Activated T-helper 1 cell treated with Interleukin-2 at 50 U/mL for 16 hours (primary cell): ENCODE results near the gene BNC2.

Experiments
- DNase-seq: peaks from one replicate; pipeline ENCODE4 v3.0.0-alpha.2; 2020; ENCODE audit warnings: low read depth

BNC2 gene

DNA sequence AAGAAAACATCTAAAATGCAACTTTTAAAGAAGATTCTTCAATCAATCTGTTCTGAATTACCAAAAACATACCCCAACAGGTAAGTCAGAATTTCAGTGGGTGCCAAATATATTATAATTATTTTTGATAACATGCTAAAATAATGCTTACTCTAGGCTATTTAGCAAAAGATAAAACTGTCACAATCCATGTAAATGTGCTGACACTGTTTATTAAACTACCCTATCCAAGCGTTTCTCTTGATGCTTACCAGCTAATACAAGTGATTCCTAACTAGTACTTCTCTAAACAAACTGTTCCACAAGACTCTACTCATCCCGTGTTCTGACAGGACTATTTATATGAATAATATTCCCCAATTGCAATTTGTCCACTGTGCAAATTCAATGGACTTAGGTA lies 236.7 kb downstream of the BNC2 start:
- no peak for DNase-seq

DNA sequence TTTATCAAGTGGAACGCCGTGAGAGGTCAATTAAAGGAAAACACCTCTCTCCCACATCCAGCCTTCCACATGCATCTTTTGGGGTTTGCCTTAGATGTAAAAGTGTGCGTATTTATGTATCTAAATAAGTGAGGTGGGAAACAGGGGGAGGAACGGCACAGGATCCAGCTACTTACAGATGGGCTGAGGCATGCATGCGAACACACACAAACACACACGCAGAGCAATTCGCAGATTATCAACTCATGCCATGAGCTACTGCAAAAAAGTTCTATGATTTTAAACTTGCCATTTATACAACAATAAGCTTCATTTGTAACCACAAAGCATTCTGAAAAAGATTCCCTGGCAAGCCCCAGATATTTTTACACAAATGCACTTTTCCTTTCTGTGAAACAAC lies 242.1 kb downstream of the BNC2 start:
- no peak for DNase-seq

DNA sequence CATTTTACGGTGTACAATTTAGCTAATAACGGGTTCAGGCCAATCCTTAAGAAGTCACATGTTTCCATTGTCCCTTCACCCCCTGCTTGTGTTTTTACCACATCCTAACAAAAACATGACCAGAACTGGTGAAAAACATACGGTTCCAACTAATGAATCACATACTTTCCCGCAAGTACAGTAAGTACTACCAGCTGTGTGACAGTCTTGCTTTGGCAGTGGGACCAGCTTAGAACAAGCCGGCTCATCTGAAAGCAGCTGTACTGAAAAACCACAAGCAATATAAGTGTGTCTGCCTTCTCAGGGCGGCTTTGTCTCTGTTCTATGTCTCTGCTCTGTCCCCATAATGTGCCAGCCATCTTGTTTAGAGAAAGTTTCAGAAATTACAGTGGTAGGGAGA lies 242.5 kb downstream of the BNC2 start:
- no peak for DNase-seq

DNA sequence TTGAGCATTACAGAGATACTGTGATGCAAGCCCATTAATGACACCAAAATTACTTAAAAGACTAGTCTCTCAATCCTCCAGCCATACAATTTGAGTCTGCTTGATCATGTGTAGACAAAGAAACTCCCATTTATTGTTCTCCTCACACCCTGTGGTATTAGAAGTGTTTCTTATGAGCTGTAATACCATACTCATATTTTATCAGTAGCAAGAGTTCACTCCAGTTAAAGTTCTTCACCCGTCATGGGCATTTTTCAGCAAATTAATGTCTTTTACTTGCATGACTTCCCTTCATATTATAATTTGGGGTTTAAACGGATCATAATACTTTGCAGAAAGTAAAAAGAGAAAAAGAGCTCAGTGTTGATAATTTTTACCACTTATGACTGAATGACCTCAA lies 242.9 kb downstream of the BNC2 start:
- DNase-seq, result no peak

DNA sequence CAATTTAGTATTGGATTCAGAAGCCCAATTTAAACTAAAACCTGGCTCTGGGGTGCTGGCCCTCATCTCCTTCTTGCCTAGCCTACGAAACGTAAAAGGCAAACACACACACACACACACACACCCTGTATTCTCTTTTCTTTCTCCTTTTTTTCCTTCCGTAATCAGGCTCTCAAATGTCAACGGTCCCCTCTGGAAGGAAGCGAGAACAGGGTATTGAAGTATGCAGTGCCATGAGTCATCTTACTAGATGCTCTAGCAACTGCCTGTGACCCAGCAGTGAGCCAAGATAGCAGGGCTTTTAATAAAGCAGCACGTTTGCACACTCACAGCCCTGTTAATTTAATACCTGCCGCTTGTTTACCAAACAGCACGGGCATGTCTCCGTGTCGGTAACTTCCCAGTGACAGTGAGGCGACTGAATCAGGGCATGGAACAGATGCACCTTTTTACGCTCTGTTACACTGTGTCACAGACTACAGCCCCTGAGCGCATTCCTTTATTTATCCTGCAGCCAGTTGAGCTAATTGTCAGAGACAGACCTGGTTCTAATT lies 243.8 kb downstream of the BNC2 start:
- DNase-seq, result no peak

DNA sequence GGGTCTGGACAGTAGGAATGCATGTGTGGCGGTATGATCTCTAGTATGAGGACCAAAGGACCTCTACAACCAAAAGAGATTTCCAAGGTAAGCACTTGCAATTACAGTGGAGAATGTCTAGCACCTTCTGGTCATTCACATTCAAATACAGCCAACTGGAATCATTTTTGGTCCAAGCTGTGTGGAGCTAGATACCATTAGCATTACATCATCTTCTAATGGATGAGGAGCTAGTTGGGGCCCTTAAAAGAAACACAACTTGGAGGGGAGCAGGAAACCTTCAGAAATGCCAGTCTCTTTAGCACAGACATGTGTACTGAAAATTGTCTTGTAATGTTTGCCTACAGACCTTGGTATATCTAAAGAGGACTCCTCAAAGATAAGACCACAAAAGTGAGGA lies 244.7 kb downstream of the BNC2 start:
- DNase-seq, result no peak

DNA sequence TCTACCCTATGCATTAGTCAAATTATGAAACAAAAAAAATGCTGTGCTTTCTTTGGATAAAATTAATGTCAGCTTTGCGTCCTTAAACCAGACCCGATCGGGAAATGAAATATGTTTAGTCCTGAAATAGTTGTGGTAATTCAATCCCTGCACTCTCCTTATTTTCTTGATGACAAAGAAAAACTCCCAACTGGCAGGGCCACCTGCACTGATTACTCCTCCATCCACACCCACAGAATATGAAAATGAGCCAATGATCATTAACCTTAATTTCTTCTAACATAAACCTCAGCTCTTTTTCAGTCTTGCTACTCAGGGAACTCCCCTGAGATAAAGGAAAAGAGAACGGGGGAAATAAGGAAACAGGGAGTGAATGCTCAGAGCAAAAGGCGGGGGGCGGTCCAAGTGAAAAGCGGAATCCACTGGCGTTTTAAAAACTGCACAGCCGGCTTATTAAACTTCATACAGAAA lies 245.3 kb downstream of the BNC2 start:
- DNase-seq, result no peak

DNA sequence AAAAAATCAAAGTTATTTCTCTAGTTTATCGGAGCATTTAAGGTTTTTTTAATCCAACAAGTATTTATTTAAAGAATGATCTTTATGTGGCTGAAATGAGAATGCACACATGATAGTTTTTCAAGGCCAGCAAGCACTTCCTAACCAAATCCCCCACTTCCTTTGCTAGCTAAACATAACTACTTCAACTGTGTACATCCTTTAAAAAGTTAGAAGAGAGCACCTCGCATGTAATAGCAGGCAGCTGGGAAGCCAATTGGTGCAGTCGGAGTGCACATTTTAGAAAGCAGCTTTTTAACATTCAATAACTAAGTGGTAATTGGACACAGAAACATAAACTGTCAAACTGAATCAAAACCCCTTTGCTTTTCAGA lies 245.7 kb downstream of the BNC2 start:
- DNase-seq, result no peak

DNA sequence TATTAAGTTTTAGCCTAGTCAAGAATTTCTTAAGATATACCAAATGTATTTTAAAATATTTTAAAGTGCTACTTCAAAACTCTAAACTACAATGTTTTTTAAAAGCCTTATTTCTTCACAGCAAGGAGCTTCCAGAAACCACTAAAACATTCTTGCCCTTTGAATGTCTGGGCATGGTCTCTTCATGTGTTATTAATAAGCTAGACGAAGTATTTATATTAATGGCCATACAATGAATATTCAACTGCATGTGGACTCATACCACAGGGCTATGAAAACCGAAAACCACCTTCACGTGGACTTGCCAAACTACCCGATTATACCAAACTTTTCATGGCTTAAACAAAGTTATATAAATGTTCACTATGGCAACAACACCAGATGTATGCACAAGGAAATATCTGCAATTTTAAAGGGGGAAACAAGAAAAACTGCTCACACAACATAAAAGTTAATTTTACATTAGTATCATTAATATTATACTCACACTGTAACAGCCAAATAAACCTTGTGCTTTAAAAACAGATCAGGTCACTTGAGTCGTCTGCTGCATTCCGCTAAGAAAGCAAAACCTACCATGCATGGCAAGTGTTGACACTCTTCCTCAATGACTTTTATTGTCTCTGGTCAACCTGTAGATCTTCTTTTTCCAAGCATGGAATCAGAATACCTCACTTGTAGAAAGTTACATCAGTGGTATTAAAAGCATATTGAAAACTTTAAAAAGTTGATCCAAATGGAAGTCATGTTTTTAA lies 246.3 kb downstream of the BNC2 start:
- no peak for DNase-seq

DNA sequence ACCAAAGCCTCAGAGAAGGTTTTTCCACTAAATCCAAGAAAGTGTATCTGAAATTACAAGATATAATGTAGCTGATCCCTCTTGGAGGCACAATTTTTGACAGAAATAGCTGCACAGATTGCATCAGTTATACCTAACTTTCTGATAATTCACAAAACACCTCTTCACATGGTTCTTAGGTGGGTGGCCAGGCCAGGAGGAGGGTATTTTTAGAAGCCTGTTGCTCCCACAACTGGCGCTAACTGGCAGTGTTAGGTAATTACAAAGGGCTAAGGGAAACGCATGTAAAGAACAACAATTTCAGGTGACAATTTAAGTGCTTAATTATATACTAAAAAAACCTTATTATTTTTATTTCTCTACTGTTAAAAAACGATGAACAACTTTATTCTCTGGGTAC lies 247.9 kb downstream of the BNC2 start:
- no peak for DNase-seq

DNA sequence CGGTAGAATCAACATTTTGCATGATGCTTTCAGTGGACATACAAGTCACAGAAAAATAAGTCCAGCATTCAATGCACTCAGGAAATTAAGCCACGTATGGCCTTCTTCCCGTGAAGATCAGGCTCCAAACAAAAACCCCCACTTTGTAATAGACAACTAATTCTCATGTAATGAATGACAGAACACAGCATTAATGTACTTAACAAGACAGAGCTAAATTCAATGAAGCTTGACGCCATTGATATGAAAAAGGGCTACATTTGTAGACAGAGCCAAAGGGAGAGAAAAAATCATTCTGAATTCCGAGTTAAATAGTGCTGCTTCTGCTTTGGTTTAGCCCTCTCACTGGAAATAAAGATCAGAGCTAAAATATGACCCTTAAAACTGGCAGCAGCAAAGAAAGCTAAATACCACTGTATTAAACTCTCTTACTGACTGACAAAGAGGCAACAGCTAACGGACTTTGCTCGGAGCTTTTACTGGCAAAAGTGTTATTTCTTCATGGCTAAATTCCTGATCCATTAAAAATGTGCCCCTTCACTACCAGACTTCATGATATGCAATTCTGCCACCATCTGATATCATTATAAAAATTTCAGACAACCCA lies 250.5 kb downstream of the BNC2 start:
- no peak for DNase-seq

DNA sequence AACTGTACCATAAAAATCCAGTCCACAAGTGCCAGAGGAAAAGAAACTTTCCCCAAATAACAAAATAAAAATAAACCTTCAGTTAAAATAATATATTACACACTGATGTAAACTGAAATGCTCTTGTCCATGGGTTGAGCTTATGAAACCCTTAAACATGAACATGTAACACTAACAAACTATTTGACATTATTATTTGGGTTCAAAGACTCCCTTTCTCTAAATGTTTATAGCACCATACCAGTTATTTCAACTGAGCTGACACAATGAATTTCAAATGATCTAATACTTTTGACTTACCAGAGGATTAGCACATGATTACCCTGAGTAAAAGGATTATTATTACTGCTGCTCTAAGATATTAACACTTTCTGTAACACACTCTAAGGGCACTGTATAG lies 251.1 kb downstream of the BNC2 start:
- DNase-seq, result no peak

DNA sequence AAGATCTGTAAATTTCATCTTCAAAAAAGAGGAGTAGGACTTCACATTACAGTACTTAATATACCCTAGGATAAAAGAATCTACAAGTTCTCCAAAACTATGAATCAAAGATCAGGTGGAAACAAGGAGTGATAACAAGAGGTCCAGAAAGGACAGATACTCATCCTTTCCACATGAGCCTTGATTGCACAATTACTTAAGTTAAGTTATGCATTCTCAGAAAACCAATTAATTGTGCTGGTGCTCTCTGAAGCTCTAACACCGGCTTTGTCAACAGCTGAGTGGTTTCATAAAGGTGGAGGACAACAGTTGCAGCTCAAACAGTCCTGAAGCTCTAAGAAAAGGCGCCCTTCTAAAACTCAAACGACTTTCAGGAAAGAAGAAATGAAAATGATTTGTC lies 251.9 kb downstream of the BNC2 start:
- DNase-seq, result no peak

DNA sequence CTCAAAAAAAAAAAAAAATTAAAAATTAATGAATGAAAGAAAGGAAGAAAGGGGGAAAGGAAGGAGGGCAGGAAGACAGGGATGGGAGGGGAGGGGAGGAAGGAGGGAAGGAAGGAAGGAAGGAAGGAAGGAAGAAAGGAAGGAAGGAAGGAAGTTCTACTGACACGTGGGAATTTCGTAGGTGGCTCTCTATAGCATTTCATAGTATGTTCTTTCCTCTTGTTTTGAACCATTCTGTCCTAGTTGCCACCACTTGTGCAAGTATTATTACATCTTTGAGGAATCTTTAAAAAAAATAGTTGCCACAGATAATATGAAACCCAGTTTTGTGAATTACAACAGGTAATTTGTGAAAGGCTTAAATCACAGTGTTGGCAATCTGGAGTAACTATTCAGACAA lies 253.8 kb downstream of the BNC2 start:
- DNase-seq, result no peak

DNA sequence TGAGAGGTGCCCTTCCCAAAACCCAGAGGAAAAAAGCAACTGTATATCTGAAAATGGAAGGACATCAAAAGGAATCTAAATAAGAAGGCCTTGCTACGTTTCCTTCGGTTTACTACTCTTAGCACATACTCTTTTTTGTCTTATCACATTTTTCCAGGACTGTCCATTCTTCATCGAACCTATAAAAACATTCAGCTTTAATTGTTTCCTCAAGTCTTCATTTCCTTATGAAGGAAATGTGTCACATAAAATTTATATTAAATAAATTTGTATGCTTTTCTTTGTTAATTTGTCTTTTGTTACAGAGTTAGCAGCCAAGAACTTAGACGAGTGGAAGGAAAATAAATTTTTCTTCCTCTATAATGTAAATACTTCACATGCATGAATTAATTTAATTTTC lies 255.0 kb downstream of the BNC2 start:
- DNase-seq, result no peak

DNA sequence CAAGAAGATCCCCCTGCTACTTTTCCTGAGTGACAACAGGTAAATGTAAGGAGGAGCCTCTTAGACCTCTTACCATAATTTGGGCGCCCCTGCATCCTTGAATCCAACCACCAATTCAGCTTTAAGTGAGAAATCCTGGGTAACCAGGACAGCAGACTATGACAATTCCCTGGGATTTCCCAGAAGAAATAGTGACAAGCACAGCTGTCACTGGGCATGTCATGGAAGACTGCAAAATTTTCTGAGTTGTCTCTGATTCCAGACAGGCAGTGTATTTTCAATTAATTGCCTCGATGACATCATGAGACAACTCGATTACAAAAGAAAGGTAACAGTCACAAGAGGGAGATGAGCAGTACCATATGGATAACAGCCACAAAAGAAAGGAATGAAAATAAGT lies 256.9 kb downstream of the BNC2 start:
- DNase-seq, result no peak

DNA sequence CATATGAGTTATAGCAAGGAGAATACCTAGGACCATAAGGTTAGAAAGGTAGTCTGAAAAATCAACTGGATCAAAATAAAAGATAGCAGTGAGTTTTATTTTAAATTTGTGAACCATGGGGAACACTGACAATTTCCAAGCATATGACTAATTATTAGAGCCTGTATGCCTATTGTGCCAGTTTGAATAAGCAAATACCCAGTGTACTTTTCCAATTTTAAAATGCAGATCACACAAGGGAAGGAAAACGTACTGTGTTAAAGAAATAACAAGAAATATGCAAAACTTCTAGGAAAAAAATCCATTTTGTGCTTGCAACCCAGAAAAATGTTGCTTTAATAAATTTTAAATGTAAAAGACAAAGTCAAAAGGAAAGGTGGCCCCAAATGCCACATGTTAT lies 257.4 kb downstream of the BNC2 start:
- DNase-seq, result no peak

DNA sequence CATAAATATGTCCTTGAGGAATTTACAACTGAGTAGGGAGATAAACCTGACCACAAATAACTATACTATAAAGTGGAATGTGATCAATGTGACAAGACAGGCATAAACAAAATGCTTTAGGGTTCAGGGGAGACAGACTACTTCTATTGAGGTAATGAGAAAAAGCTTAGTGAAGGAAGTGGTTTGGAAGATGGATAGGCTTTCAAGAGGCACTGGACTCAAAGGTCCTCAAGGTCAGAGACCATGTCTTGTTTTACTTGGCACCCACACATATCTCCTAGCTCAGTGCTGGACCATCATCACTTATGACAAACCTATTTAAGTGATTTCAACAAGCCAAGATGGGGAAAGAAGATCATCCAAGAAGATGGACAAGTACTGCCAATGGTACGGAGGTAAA lies 257.8 kb downstream of the BNC2 start:
- no peak for DNase-seq

DNA sequence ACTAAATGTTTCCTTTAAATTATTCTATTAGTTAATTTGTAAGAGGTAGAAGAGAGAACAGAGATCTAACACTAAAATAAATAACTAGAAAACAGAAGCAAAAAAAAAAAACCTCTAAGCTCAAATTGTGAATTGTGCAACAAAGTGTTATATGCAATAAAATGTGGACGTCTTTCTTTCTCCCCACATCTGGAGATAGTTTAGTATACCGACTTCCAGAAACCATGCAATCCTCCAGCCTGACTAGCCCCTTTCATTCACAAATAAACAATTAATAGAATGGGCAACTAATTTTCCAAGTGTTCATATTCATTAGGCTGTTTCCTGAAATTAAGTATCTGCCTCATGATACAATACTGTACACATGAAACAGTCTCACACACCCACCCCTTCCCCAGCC lies 258.5 kb downstream of the BNC2 start:
- no peak for DNase-seq

DNA sequence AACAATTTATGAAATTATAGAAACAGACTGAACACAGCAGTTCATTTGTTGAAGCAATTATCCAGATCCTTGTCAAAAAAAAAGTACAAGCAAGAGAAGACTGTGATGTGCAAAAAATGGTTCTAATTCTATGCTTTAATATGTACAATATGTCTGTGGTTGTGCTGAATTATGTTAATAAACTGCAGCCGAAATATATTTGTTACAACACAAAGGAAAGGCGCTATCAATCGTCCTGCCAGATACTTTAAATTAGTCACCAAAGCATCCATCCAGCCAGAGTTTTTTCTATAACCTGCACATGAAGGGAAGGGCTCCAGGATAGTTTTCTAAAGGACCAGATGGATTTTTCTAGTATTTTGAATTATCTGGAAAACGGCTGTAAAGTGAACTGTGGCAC lies 259.5 kb downstream of the BNC2 start:
- no peak for DNase-seq

DNA sequence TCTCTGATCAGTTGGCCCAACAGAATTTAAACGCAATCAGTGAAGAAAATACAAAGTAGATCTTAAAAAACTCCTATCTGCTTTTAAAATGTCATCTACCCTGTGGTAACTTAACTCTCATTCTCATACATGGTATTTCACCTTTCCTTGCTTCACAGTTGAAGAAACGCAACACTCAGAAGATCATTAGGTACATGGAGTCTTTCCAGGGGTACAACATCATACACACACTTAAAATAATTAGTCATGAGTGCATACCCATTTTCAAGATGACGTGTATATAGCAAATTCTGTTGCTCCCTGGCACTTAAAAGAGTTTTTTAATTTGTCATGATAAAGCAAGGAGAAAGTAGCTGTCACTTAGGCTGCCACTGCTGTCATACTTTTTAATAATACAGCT lies 259.9 kb downstream of the BNC2 start:
- DNase-seq, result no peak

DNA sequence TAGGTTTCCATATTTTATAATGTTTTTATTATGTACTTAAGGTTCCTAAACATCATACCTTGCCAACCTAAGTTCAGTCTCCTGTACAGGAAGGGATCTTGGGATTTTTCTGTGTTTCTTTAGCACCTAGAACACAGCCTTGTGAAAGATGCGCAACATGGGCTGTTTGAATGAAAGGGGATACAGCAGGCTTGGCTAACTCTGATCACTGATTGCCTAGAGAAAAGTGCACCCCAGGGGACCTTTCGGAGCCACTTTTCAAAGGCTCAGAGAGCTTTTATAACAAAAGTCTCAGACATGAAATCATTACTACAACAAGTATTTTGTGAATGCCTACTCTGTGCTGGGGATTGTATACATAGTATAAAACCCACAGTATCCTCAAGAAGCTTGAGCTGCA lies 261.6 kb downstream of the BNC2 start:
- no peak for DNase-seq

DNA sequence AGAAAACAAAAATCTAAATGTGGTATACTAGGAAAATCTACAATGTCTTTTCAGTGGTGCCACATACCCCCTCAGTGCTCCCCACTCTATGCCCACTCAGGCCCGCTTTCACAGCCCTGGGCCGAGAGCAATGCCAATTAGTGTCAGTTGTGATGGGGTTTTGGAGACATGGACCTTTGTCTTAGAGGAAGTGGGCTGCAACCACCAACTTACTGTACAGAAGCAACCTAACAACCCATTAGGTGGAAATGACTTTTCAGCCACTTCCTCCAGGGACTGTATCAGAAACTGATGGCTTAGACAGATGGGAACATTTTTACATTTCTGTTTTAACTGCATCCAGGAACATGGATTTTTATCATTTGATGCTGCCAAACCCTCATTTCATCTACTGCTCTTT lies 268.0 kb downstream of the BNC2 start:
- no peak for DNase-seq

DNA sequence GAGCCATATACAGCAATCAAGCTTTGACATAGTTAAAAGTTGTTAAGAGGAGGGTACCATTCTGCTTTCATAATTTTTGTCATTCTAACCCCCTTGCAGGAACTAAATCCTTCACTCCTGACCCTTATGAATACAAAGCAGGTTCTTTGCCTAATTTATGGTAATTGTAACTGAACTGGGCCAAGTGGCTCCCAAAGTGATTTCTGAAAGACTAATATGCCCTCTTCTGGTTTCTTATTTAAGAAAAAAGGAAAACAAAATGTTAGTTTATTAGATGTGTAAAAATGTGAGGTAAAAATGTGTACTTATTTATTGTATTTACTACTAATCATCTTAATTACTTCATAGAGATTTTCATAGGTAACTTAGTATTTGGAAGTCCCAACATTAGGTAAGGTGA lies 268.5 kb downstream of the BNC2 start:
- no peak for DNase-seq
